ENCODE measurements around the gene GARIN5A.

DNA sequence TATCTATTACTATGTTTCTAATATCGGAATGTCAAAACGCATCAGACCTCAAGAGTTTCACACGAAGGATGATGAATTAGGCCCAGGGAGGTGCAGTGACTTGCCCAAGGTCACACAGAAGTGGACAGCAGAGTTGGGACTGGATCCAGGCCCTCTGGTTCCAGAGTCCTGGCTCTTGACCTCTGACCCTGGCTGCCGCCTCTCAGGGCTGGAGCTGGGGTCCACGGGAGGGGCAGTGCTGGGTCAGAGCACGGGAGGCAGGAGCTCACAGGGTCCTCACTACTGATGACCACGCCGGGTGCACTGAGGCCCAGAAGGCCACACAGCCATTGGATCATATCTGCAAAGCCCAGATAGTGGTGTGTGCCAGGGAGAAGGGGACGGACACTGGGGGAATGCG lies 46.2 kb upstream of the GARIN5A start:
- TF ChIP-seq, protein P1, sequence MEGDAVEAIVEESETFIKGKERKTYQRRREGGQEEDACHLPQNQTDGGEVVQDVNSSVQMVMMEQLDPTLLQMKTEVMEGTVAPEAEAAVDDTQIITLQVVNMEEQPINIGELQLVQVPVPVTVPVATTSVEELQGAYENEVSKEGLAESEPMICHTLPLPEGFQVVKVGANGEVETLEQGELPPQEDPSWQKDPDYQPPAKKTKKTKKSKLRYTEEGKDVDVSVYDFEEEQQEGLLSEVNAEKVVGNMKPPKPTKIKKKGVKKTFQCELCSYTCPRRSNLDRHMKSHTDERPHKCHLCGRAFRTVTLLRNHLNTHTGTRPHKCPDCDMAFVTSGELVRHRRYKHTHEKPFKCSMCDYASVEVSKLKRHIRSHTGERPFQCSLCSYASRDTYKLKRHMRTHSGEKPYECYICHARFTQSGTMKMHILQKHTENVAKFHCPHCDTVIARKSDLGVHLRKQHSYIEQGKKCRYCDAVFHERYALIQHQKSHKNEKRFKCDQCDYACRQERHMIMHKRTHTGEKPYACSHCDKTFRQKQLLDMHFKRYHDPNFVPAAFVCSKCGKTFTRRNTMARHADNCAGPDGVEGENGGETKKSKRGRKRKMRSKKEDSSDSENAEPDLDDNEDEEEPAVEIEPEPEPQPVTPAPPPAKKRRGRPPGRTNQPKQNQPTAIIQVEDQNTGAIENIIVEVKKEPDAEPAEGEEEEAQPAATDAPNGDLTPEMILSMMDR (IDR thresholded peaks at IDR 0.05; ENCODE audit: insufficient read depth, low read length): no peak
- no peak for TF ChIP-seq POLR2AphosphoS5 (IDR thresholded peaks at IDR 0.05; ENCODE audit: low read depth)
- TF ChIP-seq, protein P2, sequence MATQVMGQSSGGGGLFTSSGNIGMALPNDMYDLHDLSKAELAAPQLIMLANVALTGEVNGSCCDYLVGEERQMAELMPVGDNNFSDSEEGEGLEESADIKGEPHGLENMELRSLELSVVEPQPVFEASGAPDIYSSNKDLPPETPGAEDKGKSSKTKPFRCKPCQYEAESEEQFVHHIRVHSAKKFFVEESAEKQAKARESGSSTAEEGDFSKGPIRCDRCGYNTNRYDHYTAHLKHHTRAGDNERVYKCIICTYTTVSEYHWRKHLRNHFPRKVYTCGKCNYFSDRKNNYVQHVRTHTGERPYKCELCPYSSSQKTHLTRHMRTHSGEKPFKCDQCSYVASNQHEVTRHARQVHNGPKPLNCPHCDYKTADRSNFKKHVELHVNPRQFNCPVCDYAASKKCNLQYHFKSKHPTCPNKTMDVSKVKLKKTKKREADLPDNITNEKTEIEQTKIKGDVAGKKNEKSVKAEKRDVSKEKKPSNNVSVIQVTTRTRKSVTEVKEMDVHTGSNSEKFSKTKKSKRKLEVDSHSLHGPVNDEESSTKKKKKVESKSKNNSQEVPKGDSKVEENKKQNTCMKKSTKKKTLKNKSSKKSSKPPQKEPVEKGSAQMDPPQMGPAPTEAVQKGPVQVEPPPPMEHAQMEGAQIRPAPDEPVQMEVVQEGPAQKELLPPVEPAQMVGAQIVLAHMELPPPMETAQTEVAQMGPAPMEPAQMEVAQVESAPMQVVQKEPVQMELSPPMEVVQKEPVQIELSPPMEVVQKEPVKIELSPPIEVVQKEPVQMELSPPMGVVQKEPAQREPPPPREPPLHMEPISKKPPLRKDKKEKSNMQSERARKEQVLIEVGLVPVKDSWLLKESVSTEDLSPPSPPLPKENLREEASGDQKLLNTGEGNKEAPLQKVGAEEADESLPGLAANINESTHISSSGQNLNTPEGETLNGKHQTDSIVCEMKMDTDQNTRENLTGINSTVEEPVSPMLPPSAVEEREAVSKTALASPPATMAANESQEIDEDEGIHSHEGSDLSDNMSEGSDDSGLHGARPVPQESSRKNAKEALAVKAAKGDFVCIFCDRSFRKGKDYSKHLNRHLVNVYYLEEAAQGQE (IDR thresholded peaks at IDR 0.05; ENCODE audit: insufficient replicate concordance, low read depth): no peak

Measured in HL-60 (cell line).